Heart left ventricle (tissue), 16 donors: Measurements from ENCODE around the gene GABARAPL2. TPM values are rescaled to one million over a fixed set of nuclear protein-coding genes. Genes with fewer than 3 reads are reported as not detected.
A peak's percentile ranks its signal among the peaks of the same experiment; 100 is the strongest.

Source experiments
- ATAC-seq, 4 donors: fragments of 200-7000 bp; cut with Tn5 transposase; one replicate each; pipeline ENCODE4 v1.9.1; 2020 to 2022; ENCODE audit warnings: moderate library complexity in 4 of 4, mild to moderate bottlenecking in 3 of 4, moderate number of reproducible peaks in 1 of 4
- DNase-seq, 5 donors: peaks; one replicate each; pipeline ENCODE4 v3.0.0-alpha.2; 2020
- H3K27ac ChIP-seq, 12 donors: fragments of 200-600 bp; sonication (generic) in 4 of 12; one replicate each; pipeline versions ENCODE4 v1.5.0 to v1.8.0; 2016 to 2022; ENCODE audit warnings: mild to moderate bottlenecking in 2 of 12
- H3K27me3 ChIP-seq, 9 donors: fragments of 200-600 bp; sonication (generic) in 2 of 9; one replicate each; pipeline versions ENCODE4 v1.5.1 to v1.8.0; 2016 to 2022; ENCODE audit warnings: mild to moderate bottlenecking in 3 of 9
- H3K36me3 ChIP-seq, 9 donors: fragments of 200-600 bp; sonication (generic) in 2 of 9; one replicate each; pipeline versions ENCODE4 v1.5.0 to v1.8.0; 2018 to 2022; ENCODE audit warnings: mild to moderate bottlenecking in 2 of 9
- H3K4me1 ChIP-seq, 12 donors: fragments of 200-600 bp; sonication (generic) in 4 of 12; one replicate each; pipeline versions ENCODE4 v1.5.0 to v1.8.0; 2016 to 2022; ENCODE audit warnings: mild to moderate bottlenecking in 3 of 12
- H3K4me3 ChIP-seq, 12 donors: fragments of 200-600 bp; sonication (generic) in 4 of 12; one replicate each; pipeline versions ENCODE4 v1.5.0 to v1.8.0; 2017 to 2022; ENCODE audit warnings: mild to moderate bottlenecking in 9 of 12, moderate library complexity in 4 of 12
- H3K9me3 ChIP-seq, 12 donors: fragments of 200-600 bp; sonication (generic) in 4 of 12; one replicate each; pipeline versions ENCODE4 v1.5.0 to v1.8.0; 2016 to 2022; ENCODE audit warnings: mild to moderate bottlenecking in 1 of 12
- POLR2A ChIP-seq, 2 donors: fragments of 450-650 bp; IDR thresholded peaks; one replicate each; pipeline ENCODE4 v1.6.1; 2017; ENCODE audit warnings: antibody characterized with exemption in 2 of 2, mild to moderate bottlenecking in 2 of 2, moderate library complexity in 2 of 2
- WGBS, 4 donors: extraction: QIAGEN DNeasy Blood & Tissue Kit in 2 of 4; methylation state at CpG; one replicate each; pipeline versions ENCODE4 v1.1.5 to v1.1.7; 2013 to 2018; 5-methylcytosine and 5-hydroxymethylcytosine counted together
- intact Hi-C, 10 donors: fragments of 100-400 bp; cut with DNase I; formaldehyde crosslinking; loops; one replicate each; pipeline versions ENCODE4 v1.11.1 to v1.14.2; 2022
- polyA plus RNA-seq, 2 donors: library from polyadenylated mRNA; stranded (reverse); fragments of 200-250 nt; gene quantifications; one replicate each; pipeline ENCODE4 v1.2.3, GENCODE V29; 2013
- total RNA-seq, 9 donors: library from RNA; depleted of rRNA in 2 of 9; stranded (reverse); fragments of >200 nt in 2 of 9; fragmentation: NEBNext Ultra II Directional in 3 of 9; extraction: Animal tissue kit (Norgen Biotek cat#: 25700) in 3 of 9; gene quantifications; one replicate each; pipeline versions ENCODE4 v1.1.0 to v1.2.4, GENCODE V29; 2016 to 2023
- TF ChIP-seq, protein P1 (sequence below), 12 donors: fragments of 200-600 bp; sonication (generic) in 4 of 12; IDR thresholded peaks; one replicate each; pipeline versions ENCODE4 v1.5.0 to v1.8.0; 2018 to 2022; ENCODE audit warnings: antibody characterized with exemption in 12 of 12, mild to moderate bottlenecking in 5 of 12
- donor health status: ischemic (EF 13 %, LVEDD 7.1; RV severe dilation, severe dysfunction).
- donor health status: healthy with polysubstance abuse.
- donor health status: DM: no; HTN: yes; CAD: no.
- donor health status: DM: no; HTN: no; CAD: no.
- donor health status: ischemic (EF 25% LVEDD 6.9; RV normal size, moderate dysfunction).
- donor health status: ischemic (EF 25% LVEDD 5.7; RV mildly dilated, moderate dysfunction).
- donor health status: healthy.
- donor health status: DM: yes; HTN: yes; CAD: no.
- donor health status: ischemic (EF 35%, LVEDD 5.7; RV mildly dilated, moderate dysfunction).
- donor health status: nonischemic (EF 11% LVEDD 7.7; RV severe dilation, severe dysfunction).
- donor health status: DM: yes; HTN: yes; CAD: no.
- donor health status: PGD.
- donor health status: ischemic (EF 29% LVEDD 5.4; RV normal size, mild dysfunction).
- donor health status: nonischemic (EF 23%, LVEDD 6.1; RV moderate dilation, normal function).

Gene GABARAPL2
- total and polyA plus RNA-seq, 11 donors = 141 to 256 (median 210) TPM

DNA sequence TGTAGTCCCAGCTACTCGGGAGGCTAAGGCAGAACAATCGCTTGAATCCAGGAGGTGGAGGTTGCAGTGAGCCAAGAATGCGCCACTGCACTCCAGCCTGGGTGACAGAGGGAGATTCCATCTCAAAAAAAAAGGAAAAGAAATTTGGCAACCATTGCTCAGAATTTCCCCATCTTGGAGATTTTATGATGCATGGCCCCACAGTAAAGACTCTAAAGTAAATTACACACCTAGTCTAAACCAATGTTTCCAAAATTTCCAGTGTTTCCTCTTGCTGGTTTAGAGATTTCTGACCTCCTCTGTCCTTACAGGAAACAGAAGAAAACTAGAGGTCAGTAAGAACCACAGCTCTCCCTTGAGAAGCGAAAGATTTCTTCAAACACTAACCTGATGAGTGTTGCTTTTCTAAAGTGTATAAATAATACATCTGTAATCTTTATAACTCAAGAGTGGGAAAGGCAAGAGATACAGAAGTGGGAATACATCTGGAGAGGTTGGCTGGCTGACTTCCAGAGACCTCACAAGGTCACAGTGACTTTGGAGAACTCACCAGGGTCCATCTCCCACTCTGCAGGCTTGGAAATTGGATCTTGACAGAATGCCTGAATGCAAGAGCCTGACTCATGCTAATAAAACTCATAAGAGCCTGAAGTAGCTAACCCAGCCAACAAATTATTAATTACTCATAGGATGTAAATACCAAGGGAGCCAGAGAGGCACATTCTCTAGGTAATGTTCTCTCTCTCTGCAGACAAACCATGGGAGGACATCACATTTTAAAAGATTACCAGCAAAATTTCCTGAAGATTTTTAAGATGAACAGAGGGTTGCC, 48.1 kb downstream of the GABARAPL2 start:
- WGBS, 4 donors = 85 to 92% (median 90%) methylated on average over 4 of the region's 4 CpGs
- no peaks in the 10 kb centered on the region for H3K27me3 ChIP-seq
- H3K27ac ChIP-seq = no peak overlapping the region
- DNase-seq (no peak), ATAC-seq (no peak)
- peaks cover 0 to 100% (median 97%) of the 10 kb centered on the region in 9 donors for H3K36me3 ChIP-seq
- H3K4me3 ChIP-seq = no peak overlapping the region
- TF ChIP-seq POLR2A (IDR thresholded peaks at IDR 0.05) = no peak
- TF ChIP-seq, protein P1, sequence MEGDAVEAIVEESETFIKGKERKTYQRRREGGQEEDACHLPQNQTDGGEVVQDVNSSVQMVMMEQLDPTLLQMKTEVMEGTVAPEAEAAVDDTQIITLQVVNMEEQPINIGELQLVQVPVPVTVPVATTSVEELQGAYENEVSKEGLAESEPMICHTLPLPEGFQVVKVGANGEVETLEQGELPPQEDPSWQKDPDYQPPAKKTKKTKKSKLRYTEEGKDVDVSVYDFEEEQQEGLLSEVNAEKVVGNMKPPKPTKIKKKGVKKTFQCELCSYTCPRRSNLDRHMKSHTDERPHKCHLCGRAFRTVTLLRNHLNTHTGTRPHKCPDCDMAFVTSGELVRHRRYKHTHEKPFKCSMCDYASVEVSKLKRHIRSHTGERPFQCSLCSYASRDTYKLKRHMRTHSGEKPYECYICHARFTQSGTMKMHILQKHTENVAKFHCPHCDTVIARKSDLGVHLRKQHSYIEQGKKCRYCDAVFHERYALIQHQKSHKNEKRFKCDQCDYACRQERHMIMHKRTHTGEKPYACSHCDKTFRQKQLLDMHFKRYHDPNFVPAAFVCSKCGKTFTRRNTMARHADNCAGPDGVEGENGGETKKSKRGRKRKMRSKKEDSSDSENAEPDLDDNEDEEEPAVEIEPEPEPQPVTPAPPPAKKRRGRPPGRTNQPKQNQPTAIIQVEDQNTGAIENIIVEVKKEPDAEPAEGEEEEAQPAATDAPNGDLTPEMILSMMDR (IDR thresholded peaks at IDR 0.05) = no peak
- no peaks in the 10 kb centered on the region for H3K4me1 ChIP-seq
- no peaks in the 10 kb centered on the region for H3K9me3 ChIP-seq
- intact Hi-C loops = loop anchor here in 1 of 10 donors (10.0 kb wide), 1 partner anchor 139 kb away; no protein-coding TSS in a partner anchor

DNA sequence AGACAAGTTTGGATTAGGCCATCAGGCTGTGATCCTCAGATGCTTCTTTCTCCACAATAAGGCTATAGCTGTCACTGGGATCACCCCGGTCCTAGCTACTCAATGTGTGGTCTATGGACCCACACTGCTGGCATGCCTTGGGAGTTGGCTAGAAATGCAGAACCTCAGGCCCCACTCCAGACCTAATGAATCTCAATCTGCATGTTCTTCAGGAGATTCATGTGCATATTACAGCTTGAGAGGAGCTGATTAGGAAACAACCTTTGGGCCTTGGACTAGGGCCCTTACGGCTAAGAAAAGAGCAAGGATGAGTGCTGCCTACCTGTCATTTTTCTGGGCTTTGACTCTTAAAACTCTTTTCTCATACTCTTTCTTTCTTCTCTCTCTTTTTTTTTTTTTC, 49.4 kb downstream of the GABARAPL2 start:
- intact Hi-C loops = loop anchor here in 2 of 10 donors (5.0 to 10.0 kb wide), 2 partner anchors 141 to 143 kb away; no protein-coding TSS in a partner anchor
- no peak for ATAC-seq
- Histone ChIP-seq H3K4me1 (peaks cover 0 to 11% (median under 1%) of the 10 kb centered on the region in 12 donors), H3K36me3 (peaks cover 0 to 99% (median 91%) of the 10 kb centered on the region in 9 donors), H3K4me3 (no peak overlapping the region), H3K27ac (peak overlapping the region in 1 of 12 donors; percentile 61), H3K9me3 (no peaks in the 10 kb centered on the region), H3K27me3 (no peaks in the 10 kb centered on the region)
- whole genome bisulfite sequencing, 4 donors = 93 to 99% (median 97%) methylated on average over 2 of the region's 2 CpGs
- no peak for DNase-seq
- no peak for TF ChIP-seq POLR2A (IDR thresholded peaks at IDR 0.05)

- 94 to 97% (median 95%) methylated on average over 4 of the region's 4 CpGs for WGBS, 4 donors
- Histone ChIP-seq H3K27me3 (no peaks in the 10 kb centered on the region), H3K27ac (peak overlapping the region in 1 of 12 donors; percentile 61), H3K9me3 (no peaks in the 10 kb centered on the region), H3K4me1 (peaks cover 0 to 20% (median 8%) of the 10 kb centered on the region in 12 donors), H3K36me3 (peaks cover 0 to 89% (median 82%) of the 10 kb centered on the region in 9 donors), H3K4me3 (no peak overlapping the region)
- TF ChIP-seq, protein P1 (IDR thresholded peaks at IDR 0.05) = no peak
- TF ChIP-seq POLR2A (IDR thresholded peaks at IDR 0.05) = no peak
- no peak for ATAC-seq
- no peak for DNase-seq
- intact Hi-C loops = loop anchor here in 2 of 10 donors (5.0 to 10.0 kb wide), 2 partner anchors 142 to 144 kb away; no protein-coding TSS in a partner anchor
Observed at GRCh38 chr16:75616521-75617010, 50.4 kb downstream of the GABARAPL2 start.

GRCh38 chr16:75617121-75617520, 50.9 kb downstream of the GABARAPL2 start:
- WGBS, 4 donors = 93 to 97% (median 95%) methylated on average over 3 of the region's 3 CpGs
- Histone ChIP-seq H3K36me3 (peaks cover 0 to 84% (median 76%) of the 10 kb centered on the region in 9 donors), H3K4me1 (peaks cover 0 to 26% (median 13%) of the 10 kb centered on the region in 12 donors), H3K9me3 (no peaks in the 10 kb centered on the region), H3K27ac (peak overlapping the region in 1 of 12 donors; percentile 61), H3K4me3 (no peak overlapping the region), H3K27me3 (no peaks in the 10 kb centered on the region)
- TF ChIP-seq, protein P1 (IDR thresholded peaks at IDR 0.05) = no peak
- no peak for TF ChIP-seq POLR2A (IDR thresholded peaks at IDR 0.05)
- intact Hi-C loops = loop anchor here in 2 of 10 donors (5.0 to 10.0 kb wide), 2 partner anchors 142 to 145 kb away; no protein-coding TSS in a partner anchor
- ATAC-seq = no peak
- no peak for DNase-seq
